Neuronal stem cell (in vitro differentiated cells): Measurements from ENCODE around the gene LYPLA2.

ENCODE experiments used
- DNase-seq: peaks from one replicate; pipeline ENCODE4 v3.0.0-alpha.2; 2013; ENCODE audit warnings: low spot score
- H2AFZ ChIP-seq: one replicate; pipeline ENCODE4 v1.6.1; 2013; ENCODE audit warnings: mild to moderate bottlenecking, low read length, inconsistent platforms
- H2AK5ac ChIP-seq: 2 replicates; pipeline ENCODE4 v1.6.1; 2013; ENCODE audit warnings: low read depth, mild to moderate bottlenecking, inconsistent platforms, low read length, moderate library complexity, mixed read lengths
- H2BK120ac ChIP-seq: 2 replicates; pipeline ENCODE4 v1.6.1; 2013; ENCODE audit warnings: low read depth, mild to moderate bottlenecking, inconsistent platforms, low read length, moderate library complexity, mixed read lengths
- H2BK12ac ChIP-seq: one replicate; pipeline ENCODE4 v1.6.1; 2013; ENCODE audit warnings: low read length, inconsistent platforms
- H2BK15ac ChIP-seq: 2 replicates; pipeline ENCODE4 v1.6.1; 2013; ENCODE audit warnings: mild to moderate bottlenecking, low read length, inconsistent platforms, mixed read lengths
- H2BK5ac ChIP-seq: one replicate; pipeline ENCODE4 v1.6.1; 2013; ENCODE audit warnings: inconsistent platforms, mild to moderate bottlenecking, low read length, moderate library complexity
- H3K14ac ChIP-seq: one replicate; pipeline ENCODE4 v1.6.1; 2013; ENCODE audit warnings: low read length, inconsistent platforms
- H3K18ac ChIP-seq: 2 replicates; pipeline ENCODE4 v1.6.1; 2013; ENCODE audit warnings: low read length, inconsistent platforms
- H3K23ac ChIP-seq: 2 replicates; pipeline ENCODE4 v1.6.1; 2013; ENCODE audit warnings: low read depth, mild to moderate bottlenecking, mixed read lengths, low read length, inconsistent platforms; ENCODE audit not compliant: poor library complexity
- H3K27ac ChIP-seq: replicated peaks from 3 replicates; pipeline ENCODE4 v1.5.1; 2013; ENCODE audit warnings: low read length, inconsistent platforms
- H3K27me3 ChIP-seq, 3 experiments: 2 replicates each; pipeline ENCODE4 v1.6.1; 2013; ENCODE audit warnings: low read length in 3 of 3, mild to moderate bottlenecking in 2 of 3, inconsistent platforms in 1 of 3, low read depth in 1 of 3, mixed read lengths in 1 of 3, moderate library complexity in 1 of 3; ENCODE audit not compliant: control insufficient read depth in 3 of 3, insufficient read depth in 3 of 3
- H3K36me3 ChIP-seq, 2 donors: replicated peaks in 1 of 2; 2 replicates each; pipeline ENCODE4 v1.6.1; 2013; ENCODE audit warnings: low read length in 2 of 2; ENCODE audit not compliant: control insufficient read depth in 2 of 2, insufficient read depth in 2 of 2
- H3K4ac ChIP-seq: 2 replicates; pipeline ENCODE4 v1.6.1; 2013; ENCODE audit warnings: inconsistent platforms, mild to moderate bottlenecking, low read length, moderate library complexity
- H3K4me1 ChIP-seq, 2 donors: 1 replicate in 1 of 2; 2 replicates in 1 of 2; pipeline ENCODE4 v1.6.1; 2013; ENCODE audit warnings: low read length in 2 of 2, low read depth in 1 of 2; ENCODE audit not compliant: control insufficient read depth in 2 of 2, insufficient read depth in 1 of 2
- H3K4me2 ChIP-seq: one replicate; pipeline ENCODE4 v1.6.1; 2013; ENCODE audit warnings: mild to moderate bottlenecking, low read length, inconsistent platforms; ENCODE audit not compliant: insufficient read depth, poor library complexity, severe bottlenecking
- H3K4me3 ChIP-seq, 2 donors: 2 replicates each; pipeline ENCODE4 v1.5.1; 2013; ENCODE audit warnings: low read length in 2 of 2, mild to moderate bottlenecking in 2 of 2, inconsistent platforms in 1 of 2, moderate library complexity in 1 of 2
- H3K79me1 ChIP-seq: one replicate; pipeline ENCODE4 v1.6.1; 2013; ENCODE audit warnings: low read depth, mild to moderate bottlenecking, inconsistent platforms, low read length, moderate library complexity
- H3K9ac ChIP-seq: one replicate; pipeline ENCODE4 v1.6.1; 2013; ENCODE audit warnings: mild to moderate bottlenecking, low read depth, low read length, inconsistent platforms; ENCODE audit not compliant: poor library complexity
- H3K9me3 ChIP-seq, 2 donors: replicated peaks in 1 of 2; 2 replicates each; pipeline versions ENCODE3 to v1.6.1; 2013; ENCODE audit warnings: low read length in 2 of 2, mild to moderate bottlenecking in 2 of 2, inconsistent platforms in 1 of 2, low read depth in 1 of 2, mixed read lengths in 1 of 2, moderate library complexity in 1 of 2; ENCODE audit not compliant: control insufficient read depth in 2 of 2, insufficient read depth in 1 of 2
- H4K8ac ChIP-seq: one replicate; pipeline ENCODE4 v1.6.1; 2013; ENCODE audit warnings: low read depth, mild to moderate bottlenecking, inconsistent platforms, low read length, moderate library complexity
- H4K91ac ChIP-seq: one replicate; pipeline ENCODE4 v1.6.1; 2013; ENCODE audit warnings: low read length, low read depth, mild to moderate bottlenecking, inconsistent platforms; ENCODE audit not compliant: poor library complexity
- WGBS, 2 donors: extraction: QIAGEN DNeasy Blood & Tissue Kit; methylation state at CpG; one replicate each; pipeline ENCODE4 v1.1.7; 2013; ENCODE audit warnings: missing lambda C conversion rate in 2 of 2, mixed read lengths in 1 of 2; ENCODE audit not compliant: insufficient read length in 2 of 2, insufficient replicate concordance in 1 of 2; ENCODE audit errors: extremely low coverage in 2 of 2; 5-methylcytosine and 5-hydroxymethylcytosine counted together

LYPLA2 gene

GRCh38 chr1:23796466-23797271 lies 5.7 kb downstream of the LYPLA2 start:
- Histone ChIP-seq H3K4ac (no peak overlapping the region), H3K4me2 (no peak overlapping the region), H3K14ac (no peak overlapping the region), H2BK5ac (no peak overlapping the region), H2AFZ (no peak overlapping the region), H4K91ac (no peak overlapping the region), H2BK15ac (no peak overlapping the region), H4K8ac (no peak overlapping the region), H3K9ac (no peak overlapping the region), H2BK12ac (no peak overlapping the region), H2BK120ac (no peak overlapping the region), H3K23ac (no peak overlapping the region), H3K27me3 (no peaks in the 10 kb centered on the region), H3K9me3 (no peaks in the 10 kb centered on the region), H3K4me1 (peaks cover 10 to 22% of the 10 kb centered on the region in 2 donors), H3K79me1 (peaks cover 18% of the 10 kb centered on the region), H3K4me3 (peak overlapping the region in 1 of 2 donors; percentile 37), H3K36me3 (peaks cover 33 to 58% of the 10 kb centered on the region in 2 donors), H3K18ac (no peak overlapping the region), H3K27ac (no peak overlapping the region), H2AK5ac (no peak overlapping the region)
- no CpG with 5 or more reads among the region's 17 CpGs for WGBS, 2 donors
- no peak for DNase-seq

- no peak overlapping the region for H3K23ac ChIP-seq
- no peak overlapping the region for H3K4me3 ChIP-seq
- no peak overlapping the region for H2BK12ac ChIP-seq
- no peak overlapping the region for H2AK5ac ChIP-seq
- H3K27ac ChIP-seq = no peak overlapping the region
- H3K27me3 ChIP-seq = no peaks in the 10 kb centered on the region
- DNase-seq = no peak
- H3K36me3 ChIP-seq = peaks cover 33 to 55% of the 10 kb centered on the region in 2 donors
- no peak overlapping the region for H2BK120ac ChIP-seq
- no peak overlapping the region for H2AFZ ChIP-seq
- H3K14ac ChIP-seq = no peak overlapping the region
- no CpG with 5 or more reads among the region's 20 CpGs for WGBS, 2 donors
- no peak overlapping the region for H3K4me2 ChIP-seq
- H4K8ac ChIP-seq = no peak overlapping the region
- H3K18ac ChIP-seq = no peak overlapping the region
- H3K9ac ChIP-seq = no peak overlapping the region
- H3K79me1 ChIP-seq = peaks cover 12% of the 10 kb centered on the region
- H3K4me1 ChIP-seq = peaks cover 5 to 16% of the 10 kb centered on the region in 2 donors
- no peak overlapping the region for H3K4ac ChIP-seq
- no peaks in the 10 kb centered on the region for H3K9me3 ChIP-seq
- H4K91ac ChIP-seq = no peak overlapping the region
- no peak overlapping the region for H2BK15ac ChIP-seq
- H2BK5ac ChIP-seq = no peak overlapping the region
Measured at GRCh38 chr1:23797478-23798448, 6.8 kb downstream of the LYPLA2 start.

GRCh38 chr1:23798662-23799142 lies 7.8 kb downstream of the LYPLA2 start:
- H3K27me3 ChIP-seq = no peaks in the 10 kb centered on the region
- H3K4me3 ChIP-seq = peak overlapping the region in 1 of 2 donors; percentile 100
- no peak overlapping the region for H4K91ac ChIP-seq
- peaks cover 9% of the 10 kb centered on the region for H3K79me1 ChIP-seq
- no peak overlapping the region for H2AFZ ChIP-seq
- H2BK15ac ChIP-seq = peak overlapping the region; percentile 56
- DNase-seq = no peak
- H3K4ac ChIP-seq = no peak overlapping the region
- H2AK5ac ChIP-seq = peak overlapping the region; percentile 58
- H3K27ac ChIP-seq = no peak overlapping the region
- H3K36me3 ChIP-seq = peaks cover 25 to 46% of the 10 kb centered on the region in 2 donors
- H3K4me2 ChIP-seq = no peak overlapping the region
- H3K4me1 ChIP-seq = peaks cover 5 to 11% of the 10 kb centered on the region in 2 donors
- no peak overlapping the region for H2BK120ac ChIP-seq
- no peak overlapping the region for H3K14ac ChIP-seq
- peak overlapping the region; percentile 66 for H3K9ac ChIP-seq
- peak overlapping the region; percentile 48 for H3K23ac ChIP-seq
- WGBS, 2 donors = no CpG with 5 or more reads among the region's 12 CpGs
- H4K8ac ChIP-seq = no peak overlapping the region
- no peaks in the 10 kb centered on the region for H3K9me3 ChIP-seq
- H3K18ac ChIP-seq = no peak overlapping the region
- H2BK5ac ChIP-seq = no peak overlapping the region
- H2BK12ac ChIP-seq = no peak overlapping the region

GRCh38 chr1:23799255-23799569 lies 8.3 kb downstream of the LYPLA2 start:
- Histone ChIP-seq H3K4me2 (peak overlapping the region; percentile 85), H3K18ac (no peak overlapping the region), H3K27me3 (no peaks in the 10 kb centered on the region), H3K79me1 (peaks cover 9% of the 10 kb centered on the region), H3K4me3 (peak overlapping the region in 1 of 2 donors; percentile 100), H3K4me1 (peaks cover 5 to 11% of the 10 kb centered on the region in 2 donors), H2BK12ac (no peak overlapping the region), H4K8ac (no peak overlapping the region), H2AFZ (no peak overlapping the region), H3K9me3 (no peaks in the 10 kb centered on the region), H4K91ac (no peak overlapping the region), H3K27ac (no peak overlapping the region), H3K23ac (peak overlapping the region; percentile 18), H3K14ac (no peak overlapping the region), H3K36me3 (peaks cover 23 to 42% of the 10 kb centered on the region in 2 donors), H3K4ac (no peak overlapping the region), H3K9ac (no peak overlapping the region), H2BK5ac (no peak overlapping the region), H2BK120ac (no peak overlapping the region), H2AK5ac (no peak overlapping the region), H2BK15ac (no peak overlapping the region)
- WGBS, 2 donors = no CpG with 5 or more reads among the region's 7 CpGs
- DNase-seq = no peak
